AG09309 (cell line): ENCODE measurements around the gene NRXN3.

Experiments used
- DNase-seq: peaks from one replicate; pipeline ENCODE4 v3.0.0-alpha.2; 2010; ENCODE audit warnings: low read depth
- H3K4me3 ChIP-seq: 2 replicates; pipeline ENCODE4 v1.5.1; 2011; ENCODE audit warnings: mild to moderate bottlenecking, low read depth, low read length, moderate library complexity; ENCODE audit not compliant: control insufficient read depth
- CTCF ChIP-seq: IDR thresholded peaks from 2 replicates; pipeline ENCODE4 v1.5.1; 2011; ENCODE audit warnings: mild to moderate bottlenecking, low read depth, low read length, inconsistent platforms; ENCODE audit not compliant: insufficient read depth, control insufficient read depth; ENCODE audit errors: missing control alignments

The NRXN3 gene

GRCh38 chr14:78713716-78714115 is 543.5 kb downstream of the NRXN3 start:
- H3K4me3 ChIP-seq = no peak overlapping the region
- no peak for DNase-seq
- no peak for TF ChIP-seq CTCF

DNA sequence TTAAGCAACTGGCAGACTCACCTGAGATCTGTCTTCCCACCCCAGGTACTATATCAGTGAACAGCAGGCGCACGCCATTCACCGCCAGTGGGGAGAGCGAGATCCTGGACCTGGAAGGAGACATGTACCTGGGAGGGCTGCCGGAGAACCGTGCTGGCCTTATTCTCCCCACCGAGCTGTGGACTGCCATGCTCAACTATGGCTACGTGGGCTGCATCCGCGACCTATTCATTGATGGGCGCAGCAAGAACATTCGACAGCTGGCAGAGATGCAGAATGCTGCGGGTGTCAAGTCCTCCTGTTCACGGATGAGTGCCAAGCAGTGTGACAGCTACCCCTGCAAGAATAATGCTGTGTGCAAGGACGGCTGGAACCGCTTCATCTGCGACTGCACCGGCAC is 544.5 kb downstream of the NRXN3 start:
- no peak overlapping the region for H3K4me3 ChIP-seq
- TF ChIP-seq CTCF = no peak
- DNase-seq = no peak

DNA sequence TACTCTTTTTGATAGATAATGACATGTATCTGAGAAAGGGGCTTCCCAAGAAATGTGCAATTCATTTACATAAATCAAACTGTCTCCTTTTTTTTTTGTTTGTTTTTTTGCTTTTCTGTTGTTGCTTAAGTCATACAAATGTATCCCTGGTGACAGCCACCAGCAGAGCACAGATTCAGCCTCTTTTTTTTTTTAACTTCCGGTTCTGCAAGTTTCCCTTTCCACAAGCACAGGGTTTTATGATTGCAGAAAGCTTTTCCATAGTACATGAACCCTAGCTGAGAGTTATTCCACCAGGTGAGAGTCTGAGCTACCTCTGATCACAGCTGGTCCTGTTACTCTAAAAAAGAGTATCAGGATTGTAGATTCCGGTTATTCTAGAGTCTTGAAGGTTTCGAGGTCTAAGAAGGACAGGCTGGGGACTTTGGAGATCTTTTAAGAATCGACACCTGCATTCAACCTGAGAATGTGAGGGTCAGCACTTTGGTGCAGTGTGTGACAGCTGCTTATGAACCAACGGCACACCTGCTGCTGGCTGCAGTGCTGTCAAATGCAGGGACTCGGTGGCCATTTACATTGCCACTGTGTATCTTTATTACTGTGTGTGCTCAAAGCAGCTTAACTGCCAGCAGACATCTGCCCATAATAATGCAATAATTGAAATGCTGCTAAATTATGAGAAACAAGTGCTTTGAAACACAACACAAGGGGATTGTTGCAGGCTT is 551.7 kb downstream of the NRXN3 start:
- no peak for TF ChIP-seq CTCF
- DNase-seq = no peak
- no peak overlapping the region for H3K4me3 ChIP-seq

DNA sequence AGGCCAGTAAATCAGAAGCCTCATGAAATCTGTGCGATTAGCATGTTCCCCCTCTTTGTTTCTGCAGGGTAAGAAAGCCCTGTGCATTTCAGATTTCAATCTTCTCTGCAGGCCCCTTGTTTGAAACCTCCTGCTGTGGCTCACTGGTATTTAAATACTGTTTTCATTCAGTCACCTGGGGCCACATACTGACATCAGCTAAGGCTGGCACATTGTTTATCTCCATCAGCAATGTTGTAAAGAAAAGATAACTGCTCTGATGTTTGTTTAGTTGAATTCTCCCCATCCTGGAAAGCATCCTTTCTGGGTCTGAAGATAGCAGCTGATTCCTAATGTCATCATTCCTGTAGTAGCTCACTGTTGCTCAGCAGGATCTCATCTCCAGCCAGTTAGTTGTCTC is 554.9 kb downstream of the NRXN3 start:
- no peak for TF ChIP-seq CTCF
- no peak for DNase-seq
- no peak overlapping the region for H3K4me3 ChIP-seq

GRCh38 chr14:78737116-78737515 is 566.9 kb downstream of the NRXN3 start:
- TF ChIP-seq CTCF = no peak
- no peak overlapping the region for H3K4me3 ChIP-seq

DNA sequence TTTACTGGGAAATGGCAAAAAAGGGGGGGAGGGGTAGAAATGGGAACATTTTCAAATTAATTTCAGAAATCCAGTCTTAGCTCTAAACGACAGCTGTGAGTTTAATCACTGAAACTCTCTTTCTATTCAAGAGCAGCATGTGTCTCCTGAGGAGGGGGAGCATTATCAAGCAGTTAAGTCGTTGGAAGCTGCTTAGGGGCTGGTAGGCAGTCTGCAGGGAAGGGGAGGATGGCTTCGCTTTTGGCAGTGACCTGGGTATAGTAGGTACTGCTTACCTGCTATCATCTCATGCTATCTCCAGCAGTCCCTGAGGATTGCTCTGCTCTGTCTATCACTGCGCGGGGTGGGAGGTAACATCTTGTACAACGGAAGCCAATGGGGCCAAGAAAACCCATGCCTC is 567.4 kb downstream of the NRXN3 start:
- H3K4me3 ChIP-seq = no peak overlapping the region
- TF ChIP-seq CTCF = no peak

More at GRCh38 chr14:78737116-78737515, 566.9 kb downstream of the NRXN3 start:
- no peak for DNase-seq

More for the DNA sequence above, 567.4 kb downstream of the NRXN3 start:
- DNase-seq = no peak
